SH-SY5Y (cell line): ENCODE measurements around the gene KRTCAP2.

Source experiments
- GATA2 ChIP-seq: IDR thresholded peaks from 2 replicates; pipeline ENCODE4 v1.6.1; 2011; ENCODE audit warnings: mild to moderate bottlenecking, low read depth, low read length
- GATA3 ChIP-seq: IDR thresholded peaks from 2 replicates; pipeline ENCODE4 v1.6.1; 2011; ENCODE audit warnings: low read depth, mild to moderate bottlenecking, low read length, moderate library complexity

GRCh38 chr1:155175281-155175926 lies 2.3 kb upstream of the KRTCAP2 start:
- TF ChIP-seq GATA3 = no peak
- TF ChIP-seq GATA2 = no peak
